Stimulated activated CD4-positive, alpha-beta T cell treated with anti-CD3 and anti-CD28 coated beads, Interleukin-15, amount 100 ng/mL, for 24 hours (primary cell): Measurements from ENCODE around the gene PGS1.

Experiments used
- DNase-seq: peaks from one replicate; pipeline ENCODE4 v3.0.0-alpha.2; 2020

Gene PGS1

DNA sequence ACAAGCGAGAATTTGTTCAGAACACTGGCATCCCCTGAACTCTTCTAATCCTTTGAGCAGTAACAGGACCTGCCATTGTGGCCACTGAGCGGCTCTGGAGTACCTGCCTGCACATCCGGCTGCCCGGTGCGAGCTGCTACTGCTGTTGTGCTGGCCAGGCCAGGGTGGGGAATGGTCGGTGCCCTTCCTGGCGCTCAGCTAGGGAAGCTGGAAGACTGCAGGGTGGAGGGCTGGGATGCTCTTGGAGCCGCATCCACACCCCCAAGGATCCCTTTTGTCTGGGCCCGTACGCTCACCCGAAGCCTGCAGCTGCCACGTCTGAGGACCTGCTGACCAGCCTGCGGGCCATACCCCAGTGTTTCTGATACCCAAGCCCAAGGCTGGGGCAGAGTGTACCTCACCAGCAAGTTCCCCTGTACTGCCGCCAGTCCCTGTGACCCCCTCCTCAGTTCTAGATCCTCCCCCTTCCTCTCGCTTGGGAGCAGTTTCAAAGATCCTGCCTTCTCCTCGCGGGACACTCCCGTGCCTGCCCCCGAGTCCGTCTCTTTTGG, 49.7 kb downstream of the PGS1 start:
- DNase-seq = no peak

DNA sequence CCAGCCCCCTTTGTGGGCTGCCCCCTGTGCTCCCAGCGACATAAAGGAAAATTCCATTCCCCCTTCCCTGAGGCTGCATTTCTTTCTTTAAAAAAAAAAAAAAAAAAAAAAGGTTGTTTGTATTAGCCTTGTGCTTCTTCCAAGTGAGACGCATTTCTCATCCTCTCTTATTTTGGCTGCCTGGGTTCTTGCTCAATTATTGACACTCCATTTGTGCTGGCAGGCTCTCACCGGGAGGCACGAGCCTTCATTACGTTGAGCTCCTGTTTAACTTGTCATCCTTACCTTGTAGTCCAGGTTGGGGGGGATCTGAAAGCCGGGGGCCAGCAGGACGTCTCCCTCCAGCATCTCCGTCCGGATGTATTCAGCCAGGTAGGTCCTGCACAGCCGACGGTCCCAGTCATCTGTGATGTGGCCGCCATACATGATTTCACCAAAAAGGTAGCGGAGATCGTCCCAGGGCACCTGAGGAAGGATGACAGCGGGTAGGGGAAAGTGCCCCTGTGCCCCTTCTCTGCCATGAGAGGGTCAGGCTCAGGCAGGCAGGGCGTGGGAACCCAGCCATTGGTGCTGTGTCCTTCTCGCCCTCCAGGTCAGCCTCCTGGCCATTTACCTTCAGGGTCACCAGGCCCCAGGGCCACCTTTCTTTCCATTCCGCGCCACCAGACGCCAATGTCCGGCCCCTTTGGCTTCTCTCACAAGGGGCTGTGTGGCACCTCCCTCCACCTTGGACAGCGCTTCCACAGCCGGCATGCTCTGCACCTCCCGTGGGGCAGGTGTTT, 50.6 kb downstream of the PGS1 start:
- DNase-seq = no peak

DNA sequence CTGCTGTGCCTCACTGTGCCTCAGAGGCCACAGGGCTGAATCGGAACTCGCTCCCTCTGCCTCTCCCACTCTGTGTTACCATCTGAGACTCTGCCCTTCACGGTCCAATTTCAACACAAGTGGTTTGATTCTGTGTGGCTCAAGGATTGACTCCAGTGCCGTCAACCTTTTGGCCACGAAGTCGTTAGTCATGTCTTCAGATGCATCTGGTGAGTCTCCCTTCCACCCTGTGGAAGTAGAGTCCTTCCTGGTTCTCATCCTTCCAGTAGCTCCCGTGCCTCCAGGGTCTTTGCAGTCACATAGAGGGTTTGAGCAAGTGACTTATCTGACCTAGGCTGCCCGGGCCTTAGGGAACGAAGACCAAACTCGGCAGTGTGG, 51.2 kb downstream of the PGS1 start:
- DNase-seq = no peak

DNA sequence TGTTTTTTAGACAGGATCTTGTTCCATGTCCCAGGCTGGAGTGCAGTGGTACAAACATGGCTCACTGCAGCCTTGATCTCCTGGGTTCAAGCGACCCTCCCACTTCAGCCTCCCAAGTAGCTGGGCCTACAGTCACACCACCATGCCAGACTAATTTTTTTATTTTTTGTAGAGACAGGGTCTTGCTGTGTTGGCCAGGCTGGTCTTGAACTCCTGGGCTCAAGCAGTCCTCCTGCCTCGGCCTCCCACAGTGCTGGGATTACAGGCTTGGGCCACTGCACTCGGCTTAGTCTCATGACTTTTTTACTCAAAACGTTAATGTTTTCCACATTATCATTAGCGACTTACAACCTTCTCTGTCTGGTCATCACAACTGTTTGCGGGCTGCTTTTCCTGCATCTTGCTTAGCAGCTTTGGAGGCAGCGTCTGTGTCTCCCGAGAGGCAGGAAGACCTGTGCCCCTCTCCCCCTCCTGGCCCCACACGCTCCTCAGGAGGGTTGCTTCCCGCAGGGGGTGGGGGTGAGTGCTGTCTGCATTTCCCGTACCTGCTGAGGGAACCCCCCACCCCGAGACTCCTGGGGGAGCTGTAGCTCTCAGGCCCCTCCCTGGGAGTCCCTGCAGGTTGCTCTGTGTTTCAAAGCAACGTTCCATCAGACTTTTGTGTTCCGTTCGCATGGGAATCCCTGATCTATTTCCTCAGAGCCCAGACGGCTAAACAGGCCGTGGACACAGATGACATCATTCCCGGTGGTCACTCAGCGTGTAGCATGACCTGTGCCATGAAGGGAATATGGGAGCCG, 52.6 kb downstream of the PGS1 start:
- DNase-seq = no peak

DNA sequence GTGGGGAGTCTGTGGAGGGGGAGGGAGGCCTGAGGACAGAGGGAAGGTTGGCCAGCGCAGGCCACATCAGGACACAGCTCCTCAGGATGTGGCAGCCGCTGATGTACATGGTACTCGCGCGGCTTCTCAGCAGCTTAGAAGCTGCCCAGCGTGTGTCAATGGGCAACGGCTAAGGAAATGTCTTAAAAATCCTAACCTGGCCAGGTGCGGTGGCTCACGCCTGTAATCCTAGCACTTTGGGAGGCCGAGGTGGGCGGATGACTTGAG, 53.2 kb downstream of the PGS1 start:
- DNase-seq = no peak

DNA sequence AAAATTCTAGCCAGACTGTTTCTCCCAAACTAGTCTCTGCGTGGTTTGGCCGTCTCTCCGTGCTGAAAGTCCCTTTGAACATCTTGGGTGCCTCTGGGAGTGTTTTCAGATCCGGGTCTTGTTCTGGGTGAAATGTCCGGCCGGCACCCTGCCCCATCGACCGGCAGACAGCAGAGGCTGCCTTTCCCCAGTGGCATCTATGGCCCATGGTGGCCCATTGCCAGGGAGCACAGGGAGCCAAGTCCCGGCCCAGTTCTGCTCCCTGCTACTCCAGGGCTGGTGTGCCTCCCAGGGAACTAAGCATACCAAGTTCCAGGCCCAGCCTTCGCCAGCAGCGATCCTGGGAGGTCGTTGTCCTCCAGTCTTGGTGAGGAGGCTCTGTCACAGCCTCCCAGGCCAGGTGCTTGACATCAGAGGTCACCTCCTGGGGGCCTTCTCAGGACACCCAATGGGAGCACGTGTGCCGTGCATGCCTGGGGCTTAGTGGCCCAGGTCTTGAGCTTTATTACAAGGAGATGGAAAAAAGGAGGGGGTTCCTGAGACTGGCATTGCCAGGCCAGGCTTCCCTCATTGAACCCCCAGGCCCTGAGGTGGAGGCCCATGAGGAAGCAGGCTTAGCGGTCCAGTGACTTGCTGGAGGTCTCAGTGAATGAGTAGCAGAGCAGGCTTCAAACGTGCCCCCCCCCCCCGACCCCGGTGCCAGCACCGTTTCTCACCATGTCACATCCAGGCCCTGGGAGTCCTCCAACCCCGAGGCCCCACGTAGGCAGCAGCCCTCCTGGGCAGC, 54.0 kb downstream of the PGS1 start:
- no peak for DNase-seq

DNA sequence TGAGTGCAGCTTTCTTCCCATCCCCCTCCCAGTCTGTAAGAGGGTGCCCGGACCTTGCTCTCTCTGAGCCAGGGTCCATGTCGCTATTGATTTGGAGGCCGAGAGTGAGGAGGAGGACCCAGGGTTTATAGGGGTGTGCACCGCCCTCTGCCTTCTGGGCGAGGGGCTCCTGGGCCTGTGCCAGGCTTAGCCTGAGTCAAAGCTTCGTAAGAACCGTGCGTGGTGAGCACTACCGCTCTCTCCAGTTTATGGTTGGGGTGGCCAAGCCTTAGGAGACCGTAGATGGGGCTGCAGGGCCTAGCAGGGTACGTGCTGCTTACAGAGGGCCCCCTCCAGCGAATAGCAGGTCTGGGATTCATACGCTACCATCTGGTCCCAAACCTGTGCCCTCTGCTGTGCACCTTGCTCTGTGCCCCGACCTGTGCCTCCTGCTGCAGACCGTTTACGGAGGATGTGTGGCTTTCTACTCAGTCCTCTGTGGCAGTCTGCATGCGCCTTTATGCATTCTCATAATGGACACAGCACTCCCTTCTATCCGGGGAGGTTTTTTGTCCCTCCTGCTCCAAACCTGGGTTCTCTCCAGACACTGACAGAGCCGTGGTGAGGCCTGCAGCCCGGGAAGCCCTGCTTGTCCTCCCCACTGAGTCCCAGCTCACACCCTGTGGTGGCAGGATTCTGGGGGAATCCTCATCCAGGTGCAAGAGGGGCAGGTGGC, 54.7 kb downstream of the PGS1 start:
- DNase-seq = no peak

DNA sequence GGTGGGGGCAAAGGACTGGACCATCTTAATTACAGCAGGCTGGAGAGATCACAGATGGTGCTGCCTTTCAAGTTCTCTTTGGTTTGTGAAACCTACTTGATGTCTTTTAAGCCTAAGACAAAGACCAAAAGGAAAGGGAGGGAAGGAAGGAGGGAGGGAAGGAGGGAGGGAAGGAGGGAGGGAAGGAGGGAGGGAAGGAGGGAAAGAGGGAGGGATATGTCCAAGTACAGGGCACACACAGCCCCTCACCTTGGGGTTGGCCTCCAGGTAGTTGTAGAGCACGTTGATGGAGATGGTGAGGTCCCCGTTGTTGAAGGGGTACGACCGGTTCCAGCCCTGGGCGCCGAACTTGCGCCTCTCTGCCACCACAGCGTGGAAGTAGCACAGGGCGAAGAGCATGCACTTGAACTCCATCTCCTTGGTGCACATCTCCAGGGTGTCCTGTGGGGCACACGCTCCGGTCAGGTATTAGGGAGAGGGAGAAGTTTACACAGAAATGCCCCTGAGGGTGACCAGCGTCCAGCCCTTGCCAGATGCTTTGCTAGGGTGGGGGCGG, 55.4 kb downstream of the PGS1 start:
- DNase-seq = no peak

DNA sequence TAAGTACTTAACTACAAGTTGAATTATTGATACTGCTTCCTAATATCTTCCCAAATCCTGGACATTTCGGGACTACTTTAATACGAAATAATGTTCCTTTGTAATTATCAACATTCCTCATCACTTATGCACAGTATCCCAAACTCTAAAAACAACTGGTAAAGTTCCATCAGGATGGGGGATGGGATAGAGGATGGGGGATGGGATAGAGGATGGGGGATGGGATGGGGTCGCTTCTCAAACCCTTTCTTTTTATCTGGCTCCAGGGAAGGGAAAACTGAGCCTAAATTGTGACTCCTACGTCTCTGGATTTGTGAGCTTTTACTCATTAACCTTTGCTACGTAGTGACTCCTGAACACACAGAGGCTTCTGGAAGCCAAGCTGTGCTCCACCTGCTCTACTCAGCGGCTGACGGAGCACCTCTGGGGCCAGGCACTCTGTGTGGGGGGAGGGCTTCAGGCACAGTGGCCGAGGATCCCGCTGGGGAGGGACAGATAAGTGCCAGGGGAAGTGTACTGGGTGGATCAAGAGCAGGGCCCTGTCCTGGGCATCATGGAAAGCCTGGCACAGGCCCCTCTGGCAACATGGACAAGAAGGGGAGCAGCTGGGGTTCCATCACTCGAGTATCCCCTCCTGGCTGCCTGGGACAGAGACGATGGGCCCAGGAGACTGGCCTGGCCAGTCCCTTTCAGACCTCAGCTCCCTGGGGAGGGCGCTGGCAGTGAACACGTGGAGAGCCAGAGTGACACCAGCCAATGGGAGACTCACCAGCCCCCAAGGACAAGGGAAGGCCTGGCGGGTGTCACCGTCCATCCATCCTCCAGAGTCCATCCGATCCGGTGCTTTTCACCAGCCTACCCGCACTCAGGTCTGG, 56.2 kb downstream of the PGS1 start:
- no peak for DNase-seq

DNA sequence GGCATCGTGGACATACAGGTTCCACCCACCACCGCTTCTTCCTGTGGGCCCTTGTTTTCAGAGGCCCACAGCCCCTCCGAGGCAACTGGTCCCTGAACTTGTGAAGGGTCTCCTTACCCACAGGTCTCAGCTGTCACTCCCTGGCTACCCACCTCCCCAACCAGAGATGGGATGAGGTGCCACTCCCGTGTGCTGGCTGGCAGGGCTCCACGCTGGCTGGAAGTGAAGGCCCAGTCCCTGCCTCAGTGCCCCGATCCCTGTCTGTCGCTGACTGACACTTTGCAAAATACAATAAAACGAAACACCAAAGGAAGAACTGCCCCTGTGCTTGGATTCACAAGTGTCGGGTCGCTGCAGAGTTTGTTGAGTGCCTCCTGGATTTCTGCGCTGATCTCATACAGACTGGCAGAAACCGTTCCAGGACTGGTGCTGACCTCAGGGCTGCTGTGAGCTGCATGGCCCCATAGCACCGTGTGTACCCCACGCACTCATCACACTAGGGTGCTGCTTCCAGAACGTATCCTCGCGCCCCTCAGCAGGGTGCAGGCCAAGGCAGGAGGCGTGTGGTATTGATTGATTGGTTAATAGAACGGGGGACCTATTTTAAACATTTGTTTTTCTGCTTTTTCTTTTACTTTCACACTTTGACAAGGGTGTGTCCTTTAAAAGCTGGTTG, 57.0 kb downstream of the PGS1 start:
- DNase-seq = no peak

DNA sequence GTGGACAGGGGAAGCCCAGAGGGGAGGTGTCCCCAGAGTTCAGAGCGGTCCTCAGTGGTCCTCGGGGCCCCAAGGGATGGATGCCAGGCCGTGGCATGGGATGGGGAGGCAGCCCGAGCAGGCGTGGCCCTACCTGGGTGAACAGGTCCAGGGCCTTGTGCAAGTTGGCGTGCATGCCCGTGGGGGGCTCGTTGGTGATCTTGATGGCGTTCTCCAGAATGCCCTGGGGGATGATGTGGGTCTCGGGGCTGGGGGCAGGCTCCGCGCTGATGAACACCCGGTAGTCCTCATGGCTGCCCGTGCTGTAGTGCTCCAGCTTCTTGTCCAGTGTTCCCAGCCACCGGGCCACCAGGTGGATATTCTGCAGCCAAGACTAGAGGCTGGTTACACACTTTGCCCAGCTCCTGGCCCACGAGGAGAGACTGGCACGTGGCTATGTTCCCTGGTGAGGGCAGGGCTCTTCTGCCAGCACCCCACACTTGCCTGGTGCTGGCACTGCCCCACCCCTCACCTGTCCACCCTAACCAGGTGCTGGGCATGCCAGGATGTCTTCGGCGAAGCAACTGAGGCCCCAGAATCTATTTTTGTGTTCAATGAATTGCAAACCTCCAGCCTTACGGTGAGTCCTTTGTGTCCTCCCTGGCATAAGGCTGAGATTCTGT, 59.2 kb downstream of the PGS1 start:
- DNase-seq = no peak

DNA sequence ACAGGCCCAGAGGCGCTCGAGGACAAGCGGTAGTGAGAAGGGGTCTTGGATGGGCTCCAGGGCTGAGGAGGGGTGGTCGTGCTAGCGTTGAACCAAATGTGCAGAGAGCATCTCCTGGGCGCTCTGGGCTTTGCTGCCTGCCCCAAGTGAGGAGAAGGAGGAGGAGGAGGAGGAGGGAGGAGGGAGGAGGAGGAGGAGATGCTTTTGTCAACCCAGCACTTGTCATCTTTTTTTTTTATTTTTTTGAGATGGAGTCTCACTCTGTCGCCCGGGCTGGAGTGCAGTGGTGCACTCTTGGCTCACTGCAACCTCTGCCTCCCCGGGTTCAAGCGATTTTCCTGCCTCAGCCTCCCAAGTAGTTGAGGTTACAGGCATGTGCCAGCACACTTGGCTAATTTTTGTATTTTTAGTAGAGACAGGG, 59.8 kb downstream of the PGS1 start:
- no peak for DNase-seq

DNA sequence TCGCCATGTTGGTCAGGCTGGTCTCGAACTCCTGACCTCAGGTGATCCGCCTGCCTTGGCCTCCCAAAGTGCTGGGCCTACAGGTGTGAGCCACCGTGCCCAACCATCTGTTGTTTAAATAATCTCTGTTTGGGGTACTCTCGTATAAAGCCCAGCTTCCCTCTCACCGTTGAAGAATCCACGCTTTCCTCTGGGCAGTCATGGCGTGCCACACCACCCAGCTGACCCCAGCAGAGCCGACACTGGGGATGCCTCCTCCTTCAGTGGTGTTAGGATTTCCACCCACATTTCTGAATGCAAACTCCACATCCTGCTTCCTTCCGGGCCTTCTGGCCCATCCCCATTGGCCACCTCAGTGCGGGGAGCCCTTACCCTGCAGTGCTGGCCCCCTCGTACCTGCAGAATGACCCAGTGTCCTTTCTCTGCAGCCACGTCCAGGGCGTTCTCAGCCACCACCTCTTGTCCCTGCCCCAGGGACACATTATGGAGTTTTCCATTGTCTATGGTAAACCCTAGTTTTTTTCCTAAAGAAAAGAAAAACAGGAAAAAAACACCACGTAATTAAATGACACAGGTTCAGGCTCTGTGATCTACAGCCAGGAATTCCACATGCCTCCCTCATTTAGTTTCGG, 60.4 kb downstream of the PGS1 start:
- DNase-seq = no peak

DNA sequence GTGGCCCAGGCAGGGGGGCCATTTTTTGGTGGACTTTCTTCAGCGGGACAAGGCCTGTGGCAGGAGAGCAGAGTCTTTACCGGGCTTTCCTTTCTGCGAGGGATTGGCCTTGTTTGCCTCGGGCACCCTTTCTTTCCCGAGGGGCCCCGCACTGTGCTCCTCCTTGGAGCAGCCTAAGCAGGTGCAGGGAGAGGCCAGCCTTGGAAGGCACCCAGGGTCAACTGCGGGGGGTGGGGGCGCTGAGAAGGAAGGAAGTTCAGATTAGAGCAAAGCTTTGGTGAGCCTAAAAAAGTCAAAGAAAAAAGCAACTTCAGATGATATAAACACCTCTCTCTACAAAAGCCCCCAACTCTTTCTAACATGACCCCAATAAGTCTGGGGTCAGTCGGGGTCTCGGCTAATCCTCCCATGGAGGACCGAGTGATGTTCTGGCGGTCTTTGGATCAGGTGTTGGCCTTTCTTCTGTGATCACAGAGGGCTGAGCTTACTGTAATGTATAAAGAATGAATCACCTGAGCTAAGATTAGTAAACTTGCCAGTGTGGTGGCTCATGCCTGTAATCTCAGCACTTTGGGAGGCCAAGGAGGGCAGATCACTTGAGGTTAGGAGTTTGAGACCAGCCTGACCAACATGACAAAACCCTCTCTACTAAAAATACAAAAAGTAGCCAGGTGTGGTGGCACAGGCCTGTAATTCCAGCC, 63.0 kb downstream of the PGS1 start:
- no peak for DNase-seq

DNA sequence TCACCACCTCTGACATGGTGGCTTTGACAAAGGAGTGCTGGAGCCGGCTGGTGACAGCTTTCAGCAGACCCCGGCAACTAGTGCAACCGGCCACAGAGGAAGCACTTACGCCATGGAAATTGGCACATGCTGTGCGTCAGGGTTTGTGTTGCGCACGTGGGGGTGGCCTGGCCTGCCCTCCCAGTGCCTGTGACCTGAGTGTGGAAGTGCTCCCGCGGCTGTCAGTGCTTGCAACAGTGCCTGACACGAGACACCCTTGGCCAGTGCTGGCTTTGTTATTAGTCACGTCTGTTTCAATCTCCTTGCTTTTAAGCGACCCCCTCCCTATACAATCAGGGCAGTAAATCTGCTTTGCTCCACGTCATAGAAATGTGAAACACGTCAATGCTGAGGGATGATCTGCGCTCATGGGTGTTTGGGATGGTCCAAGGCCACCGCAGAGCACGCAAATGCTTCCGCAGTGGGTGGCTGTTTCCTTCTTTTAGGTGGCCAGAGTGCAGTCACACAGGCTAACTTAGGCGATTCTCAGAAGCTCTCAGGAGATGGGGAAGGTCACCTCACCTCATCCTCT, 64.3 kb downstream of the PGS1 start:
- no peak for DNase-seq

DNA sequence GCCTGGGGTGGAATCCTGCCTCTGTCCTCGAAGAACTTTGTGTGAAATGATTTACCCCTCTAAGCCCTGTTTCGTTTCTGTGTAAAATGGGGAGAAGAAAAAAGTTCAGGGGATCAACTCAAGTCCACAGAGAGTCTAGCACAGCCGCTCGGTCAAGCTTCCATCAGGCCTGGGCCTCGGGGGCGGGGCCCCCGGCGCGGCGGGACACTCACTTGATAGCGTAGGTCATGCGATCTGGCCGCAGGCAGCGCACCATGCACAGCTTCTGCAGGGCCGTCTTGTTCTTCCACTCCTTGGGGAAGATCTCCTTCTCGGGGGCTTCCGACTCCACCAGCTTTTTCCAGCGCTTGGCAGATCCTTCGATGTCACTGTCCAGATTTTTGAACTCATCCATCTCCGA, 65.9 kb downstream of the PGS1 start:
- DNase-seq = no peak

DNA sequence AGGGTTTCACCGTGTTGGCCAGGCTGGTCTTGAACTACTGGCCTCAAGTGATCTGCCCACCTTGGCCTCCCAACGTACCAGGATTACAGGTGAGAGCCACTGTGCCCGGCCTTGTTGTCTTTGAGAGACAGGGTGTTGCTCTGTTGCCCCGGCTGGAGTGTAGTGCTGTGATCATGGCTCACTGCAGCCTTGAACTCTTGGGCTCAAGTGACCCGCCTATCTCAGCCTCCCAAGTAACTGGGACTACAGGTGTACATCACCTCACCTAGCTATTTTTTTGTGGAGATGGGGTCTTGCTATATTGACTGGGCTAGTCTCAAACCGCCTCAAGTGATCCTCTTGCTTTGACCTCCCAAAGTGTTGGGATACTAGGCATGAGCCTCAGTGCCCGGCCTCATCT, 68.4 kb downstream of the PGS1 start:
- DNase-seq = no peak

DNA sequence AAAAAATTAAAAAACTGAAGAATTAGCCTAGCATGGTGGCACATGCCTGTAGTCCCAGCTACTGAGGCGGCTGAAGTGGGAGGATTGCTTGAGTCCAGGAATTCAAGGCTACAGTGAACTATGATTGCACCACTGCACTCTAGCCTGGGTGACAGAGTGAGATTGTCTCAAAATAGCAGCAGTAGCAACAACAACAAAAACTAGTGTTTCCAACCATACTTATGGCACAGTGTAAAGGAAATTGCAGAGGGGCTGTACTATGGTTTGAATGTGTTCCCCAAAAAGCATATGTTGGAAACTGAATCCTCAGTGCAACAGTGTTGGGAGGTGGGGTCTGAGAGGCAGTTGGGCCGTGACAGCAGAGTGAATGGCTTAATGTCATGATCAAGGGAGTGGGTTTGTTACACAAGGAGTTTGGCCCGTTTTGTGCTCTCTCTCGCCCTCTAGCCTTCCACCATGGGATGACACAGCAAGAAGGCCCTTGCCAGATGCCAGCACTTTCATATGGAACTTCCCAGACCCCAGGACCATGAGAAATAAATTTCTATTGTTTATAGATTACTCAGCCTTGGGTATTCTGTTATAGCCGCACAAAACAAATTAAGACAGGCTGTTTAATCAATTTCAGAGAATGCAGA, 70.0 kb downstream of the PGS1 start:
- DNase-seq = no peak
